ENCODE data around the gene ULK2. TPM values are rescaled to one million over a fixed set of nuclear protein-coding genes. Genes with fewer than 3 reads are reported as not detected.

Gene ULK2
- total RNA-seq, 1 donor from 2014 or later: 20.6 TPM

DNA sequence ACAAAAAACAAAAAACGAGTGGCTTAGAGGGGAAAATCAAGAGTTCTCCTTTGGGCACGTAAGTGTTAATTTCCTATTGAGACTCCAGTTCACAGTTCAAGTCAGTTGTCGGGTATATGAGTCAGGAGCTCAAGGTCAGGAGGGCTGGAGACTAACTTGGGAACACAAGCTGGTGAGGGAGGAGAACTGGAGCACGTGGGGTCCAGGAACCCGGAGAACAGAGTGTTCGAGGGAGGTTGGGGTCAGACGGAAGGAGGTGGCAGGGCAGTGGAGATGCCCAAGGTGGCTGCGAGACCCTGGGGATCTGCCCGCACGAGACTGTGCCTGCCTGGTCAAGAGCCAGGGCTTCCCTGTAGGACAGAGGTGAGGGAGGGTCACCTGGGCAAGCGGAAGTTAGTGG, 131.7 kb downstream of the ULK2 start:
- no peak for DNase-seq (ENCODE audit: low spot score)
- H2AFZ ChIP-seq (replicated peaks): no peak overlapping the region
- H3K4me3 ChIP-seq: no peak overlapping the region
- H4K20me1 ChIP-seq (ENCODE audit: low read depth): no peaks in the 10 kb centered on the region
- H3K27me3 ChIP-seq: no peaks in the 10 kb centered on the region
- no peak for TF ChIP-seq EZH2 (IDR thresholded peaks at IDR 0.05)
- TF ChIP-seq, protein P1, sequence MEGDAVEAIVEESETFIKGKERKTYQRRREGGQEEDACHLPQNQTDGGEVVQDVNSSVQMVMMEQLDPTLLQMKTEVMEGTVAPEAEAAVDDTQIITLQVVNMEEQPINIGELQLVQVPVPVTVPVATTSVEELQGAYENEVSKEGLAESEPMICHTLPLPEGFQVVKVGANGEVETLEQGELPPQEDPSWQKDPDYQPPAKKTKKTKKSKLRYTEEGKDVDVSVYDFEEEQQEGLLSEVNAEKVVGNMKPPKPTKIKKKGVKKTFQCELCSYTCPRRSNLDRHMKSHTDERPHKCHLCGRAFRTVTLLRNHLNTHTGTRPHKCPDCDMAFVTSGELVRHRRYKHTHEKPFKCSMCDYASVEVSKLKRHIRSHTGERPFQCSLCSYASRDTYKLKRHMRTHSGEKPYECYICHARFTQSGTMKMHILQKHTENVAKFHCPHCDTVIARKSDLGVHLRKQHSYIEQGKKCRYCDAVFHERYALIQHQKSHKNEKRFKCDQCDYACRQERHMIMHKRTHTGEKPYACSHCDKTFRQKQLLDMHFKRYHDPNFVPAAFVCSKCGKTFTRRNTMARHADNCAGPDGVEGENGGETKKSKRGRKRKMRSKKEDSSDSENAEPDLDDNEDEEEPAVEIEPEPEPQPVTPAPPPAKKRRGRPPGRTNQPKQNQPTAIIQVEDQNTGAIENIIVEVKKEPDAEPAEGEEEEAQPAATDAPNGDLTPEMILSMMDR (IDR thresholded peaks at IDR 0.05): no peak
- no peak for TF ChIP-seq EZH2phosphoT487 (IDR thresholded peaks at IDR 0.05)
- no peak overlapping the region for H3K27ac ChIP-seq
- peaks cover 15% of the 10 kb centered on the region for H3K27me3 Mint-ChIP-seq (ENCODE audit: insufficient read depth, low read depth)
- no peak overlapping the region for H3K4me3 Mint-ChIP-seq
- no peaks in the 10 kb centered on the region for H3K36me3 ChIP-seq
- peaks cover 2% of the 10 kb centered on the region for H3K4me1 Mint-ChIP-seq
- no peak overlapping the region for H3K4me2 ChIP-seq
- H3K27ac Mint-ChIP-seq: no peak overlapping the region
- no peaks in the 10 kb centered on the region for H3K36me3 Mint-ChIP-seq
- no peaks in the 10 kb centered on the region for H3F3A ChIP-seq (ENCODE audit: low read depth)
- H3K79me2 ChIP-seq (ENCODE audit: low read depth): no peaks in the 10 kb centered on the region
- no peaks in the 10 kb centered on the region for H3K9me3 Mint-ChIP-seq
- H3K9ac ChIP-seq: no peak overlapping the region
- H3K9me3 ChIP-seq (ENCODE audit: low read depth): no peaks in the 10 kb centered on the region
- no peaks in the 10 kb centered on the region for H3K4me1 ChIP-seq

DNA sequence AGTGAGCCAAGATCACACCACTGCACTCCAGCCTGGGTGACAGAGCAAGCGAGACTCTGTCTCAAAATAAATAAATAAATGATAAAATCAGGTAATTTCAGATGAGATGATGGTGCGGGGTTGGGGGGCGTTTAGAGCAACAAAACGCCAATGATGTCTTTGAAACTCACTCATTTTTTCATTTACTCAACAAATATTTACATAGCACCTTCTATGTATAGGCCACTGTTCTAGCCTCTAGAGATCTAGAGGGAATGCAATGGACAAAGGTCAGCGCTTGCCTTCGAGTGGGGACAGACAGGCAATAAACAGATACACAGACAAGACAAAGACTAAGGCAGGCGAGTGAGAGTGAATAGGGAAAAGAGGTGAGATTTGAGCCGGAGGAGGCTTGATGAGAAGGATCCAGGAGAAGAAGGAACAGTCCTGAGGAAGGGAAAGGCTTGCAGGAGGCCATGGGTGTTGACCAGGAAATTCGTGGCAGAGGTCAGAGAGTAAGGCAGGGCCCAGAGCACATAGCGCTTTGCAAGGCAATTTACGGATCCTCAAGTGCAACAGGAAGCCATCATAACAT, 133.7 kb downstream of the ULK2 start:
- H3K4me2 ChIP-seq: no peak overlapping the region
- H3K36me3 ChIP-seq: no peaks in the 10 kb centered on the region
- no peak overlapping the region for H3K27ac ChIP-seq
- DNase-seq (ENCODE audit: low spot score): no peak
- H3K4me1 ChIP-seq: no peaks in the 10 kb centered on the region
- peaks cover 2% of the 10 kb centered on the region for H3K4me1 Mint-ChIP-seq
- no peak overlapping the region for H3K27ac Mint-ChIP-seq
- no peaks in the 10 kb centered on the region for H3K9me3 ChIP-seq (ENCODE audit: low read depth)
- no peak overlapping the region for H3K4me3 Mint-ChIP-seq
- H3K9ac ChIP-seq: no peak overlapping the region
- no peaks in the 10 kb centered on the region for H3K36me3 Mint-ChIP-seq
- H3K4me3 ChIP-seq: no peak overlapping the region
- no peaks in the 10 kb centered on the region for H3K79me2 ChIP-seq (ENCODE audit: low read depth)
- TF ChIP-seq EZH2 (IDR thresholded peaks at IDR 0.05) (no peak), EZH2phosphoT487 (IDR thresholded peaks at IDR 0.05) (no peak)
- TF ChIP-seq, protein P1 (IDR thresholded peaks at IDR 0.05): no peak
- no peaks in the 10 kb centered on the region for H4K20me1 ChIP-seq (ENCODE audit: low read depth)
- no peaks in the 10 kb centered on the region for H3K27me3 ChIP-seq
- no peak overlapping the region for H2AFZ ChIP-seq (replicated peaks)
- H3K9me3 Mint-ChIP-seq: no peaks in the 10 kb centered on the region
- peaks cover 16% of the 10 kb centered on the region for H3K27me3 Mint-ChIP-seq (ENCODE audit: insufficient read depth, low read depth)
- no peaks in the 10 kb centered on the region for H3F3A ChIP-seq (ENCODE audit: low read depth)

DNA sequence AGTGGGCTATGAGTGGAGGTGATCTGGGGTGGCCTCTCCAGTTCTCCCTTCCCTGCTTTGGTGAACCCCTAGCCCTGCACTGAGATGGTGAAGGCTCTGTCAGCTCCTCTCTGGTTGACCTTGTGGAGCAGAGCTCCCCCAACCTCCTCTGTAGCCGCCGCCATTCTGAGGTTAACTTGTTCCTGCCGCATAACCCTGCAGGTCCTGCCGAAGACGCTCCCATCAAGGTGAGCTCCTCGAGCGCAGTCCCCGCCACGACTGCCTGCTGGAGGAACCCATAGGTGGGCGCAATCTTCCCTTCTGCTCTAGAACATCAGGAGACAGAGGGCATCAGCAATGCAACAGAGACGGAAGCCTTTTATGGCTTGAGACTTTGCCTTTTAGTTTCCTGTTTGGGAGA, 136.1 kb downstream of the ULK2 start:
- Mint-ChIP-seq H3K9me3 (no peaks in the 10 kb centered on the region), H3K4me1 (peaks cover 2% of the 10 kb centered on the region), H3K27ac (no peak overlapping the region), H3K36me3 (no peaks in the 10 kb centered on the region), H3K4me3 (no peak overlapping the region), H3K27me3 (ENCODE audit: insufficient read depth, low read depth) (peaks cover 11% of the 10 kb centered on the region)
- Histone ChIP-seq H3K9ac (no peak overlapping the region), H3K27me3 (no peaks in the 10 kb centered on the region), H3K27ac (no peak overlapping the region), H3K9me3 (ENCODE audit: low read depth) (no peaks in the 10 kb centered on the region), H3K4me2 (no peak overlapping the region), H3K79me2 (ENCODE audit: low read depth) (no peaks in the 10 kb centered on the region), H2AFZ (replicated peaks) (no peak overlapping the region), H3K36me3 (no peaks in the 10 kb centered on the region), H3F3A (ENCODE audit: low read depth) (no peaks in the 10 kb centered on the region), H3K4me3 (no peak overlapping the region), H4K20me1 (ENCODE audit: low read depth) (no peaks in the 10 kb centered on the region), H3K4me1 (no peaks in the 10 kb centered on the region)
- no peak for DNase-seq (ENCODE audit: low spot score)
- TF ChIP-seq EZH2phosphoT487 (IDR thresholded peaks at IDR 0.05) (no peak), EZH2 (IDR thresholded peaks at IDR 0.05) (no peak)
- TF ChIP-seq, protein P1 (IDR thresholded peaks at IDR 0.05): no peak

Data from neural progenitor cell (in vitro differentiated cells).